LNCaP clone FGC (cell line): ENCODE results near the gene MXRA8.
A peak's percentile ranks its signal among the peaks of the same experiment; 100 is the strongest.
"Not testable (repeated sequence)": the region's sequence is repeated elsewhere in the genome, so short reads cannot be mapped to it uniquely, and the experiment has no call there.

Experiments
- DNase-seq: peaks from one replicate; pipeline ENCODE4 v3.0.0-alpha.2; 2011; ENCODE audit warnings: low read depth
- H3K4me3 ChIP-seq: 2 replicates; pipeline ENCODE4 v1.5.1; 2011; ENCODE audit warnings: mild to moderate bottlenecking, low read depth, low read length, control low read depth
- CTCF ChIP-seq: IDR thresholded peaks from 2 replicates; pipeline ENCODE4 v1.5.1; 2012; ENCODE audit warnings: mild to moderate bottlenecking; ENCODE audit not compliant: control insufficient read depth, insufficient read depth; ENCODE audit errors: extremely low read depth

MXRA8 gene

DNA sequence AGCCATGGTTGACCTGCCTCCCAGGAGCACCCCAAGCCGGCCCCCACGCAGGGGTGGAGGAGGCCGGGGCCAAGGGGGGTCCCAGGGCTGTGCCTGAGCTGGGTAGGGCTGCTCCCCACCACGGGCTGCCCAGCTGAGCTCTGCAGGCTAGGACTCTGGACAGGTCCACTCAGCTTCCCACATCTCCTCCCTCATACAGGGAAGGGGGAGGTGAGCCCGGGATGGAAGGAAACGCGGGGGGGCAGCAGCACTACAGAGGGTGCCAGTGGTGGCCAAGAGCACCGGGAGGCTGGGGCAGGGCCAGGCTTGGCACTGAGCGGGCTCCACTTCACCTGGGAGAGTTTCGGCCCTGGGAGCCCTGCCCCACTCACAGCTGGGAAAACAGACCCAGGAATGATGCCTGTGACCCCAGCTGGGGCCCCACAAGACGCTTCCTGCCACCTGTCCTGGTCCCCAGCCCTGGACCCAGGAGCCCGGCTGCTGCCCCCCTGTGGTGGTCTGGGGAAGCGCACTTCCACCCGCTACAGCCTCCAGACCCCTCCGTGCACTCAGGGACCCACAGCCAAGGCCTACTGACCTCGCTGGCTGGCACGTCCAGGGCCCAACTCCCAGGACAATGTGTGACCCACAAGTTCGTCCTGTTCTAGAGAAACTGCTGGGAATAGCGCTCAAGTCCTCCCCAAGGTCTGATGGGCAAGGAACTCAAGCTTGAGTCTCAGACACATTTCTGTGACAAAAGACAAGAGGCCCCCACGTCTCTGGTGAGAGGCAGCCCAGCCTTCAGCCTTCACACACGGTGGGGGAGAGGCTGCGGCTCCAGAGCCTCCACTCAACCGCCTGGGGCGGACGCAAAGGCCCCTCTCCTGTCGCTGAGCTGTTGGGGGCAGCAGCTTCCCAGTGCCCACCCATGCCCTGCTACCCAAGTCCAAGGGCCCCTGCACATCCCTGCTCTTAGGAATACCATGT lies 13.7 kb upstream of the MXRA8 start:
- no peak for DNase-seq
- no peak overlapping the region for H3K4me3 ChIP-seq
- peak; percentile 75 for TF ChIP-seq CTCF

- no peak for TF ChIP-seq CTCF
- no peak overlapping the region for H3K4me3 ChIP-seq
- no peak for DNase-seq
Observed at GRCh38 chr1:1371364-1371745, 13.0 kb upstream of the MXRA8 start.

- TF ChIP-seq CTCF: no peak
- DNase-seq: no peak
- H3K4me3 ChIP-seq: no peak overlapping the region
Observed at GRCh38 chr1:1370771-1371300, 12.5 kb upstream of the MXRA8 start.

DNA sequence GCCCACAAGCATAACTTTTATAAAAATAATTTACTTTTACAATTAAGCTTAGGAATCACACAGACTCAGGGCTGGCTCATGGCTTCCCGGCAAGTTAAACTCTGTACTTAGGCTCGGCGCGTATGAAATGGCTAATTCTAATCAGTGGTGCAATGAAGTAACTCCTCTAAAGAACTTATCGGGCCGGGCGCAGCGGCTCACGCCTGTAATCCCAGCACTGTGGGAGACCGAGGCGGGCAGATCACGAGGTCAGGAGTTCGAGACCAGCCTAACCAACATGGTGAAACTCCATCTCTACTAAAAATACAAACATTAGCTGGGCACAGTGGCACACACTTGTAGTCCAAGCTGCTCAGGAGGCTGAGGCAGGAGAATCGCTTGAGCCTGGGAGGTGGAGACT lies 11.7 kb upstream of the MXRA8 start:
- not testable (repeated sequence) for H3K4me3 ChIP-seq, DNase-seq

- no peak for TF ChIP-seq CTCF
- DNase-seq: no peak
- no peak overlapping the region for H3K4me3 ChIP-seq
Observed at GRCh38 chr1:1367315-1367714, 9.0 kb upstream of the MXRA8 start.

- no peak for TF ChIP-seq CTCF
- no peak overlapping the region for H3K4me3 ChIP-seq
- no peak for DNase-seq
Observed at GRCh38 chr1:1366699-1367066, 8.3 kb upstream of the MXRA8 start.

- TF ChIP-seq CTCF: no peak
- DNase-seq: no peak
- no peak overlapping the region for H3K4me3 ChIP-seq
Observed at GRCh38 chr1:1365875-1366698, 7.7 kb upstream of the MXRA8 start.
